Measurements from ENCODE around the gene PAK2.
A peak's percentile ranks its signal among the peaks of the same experiment; 100 is the strongest.
"Not testable (repeated sequence)": the region's sequence is repeated elsewhere in the genome, so short reads cannot be mapped to it uniquely, and the experiment has no call there.

PAK2 gene

DNA sequence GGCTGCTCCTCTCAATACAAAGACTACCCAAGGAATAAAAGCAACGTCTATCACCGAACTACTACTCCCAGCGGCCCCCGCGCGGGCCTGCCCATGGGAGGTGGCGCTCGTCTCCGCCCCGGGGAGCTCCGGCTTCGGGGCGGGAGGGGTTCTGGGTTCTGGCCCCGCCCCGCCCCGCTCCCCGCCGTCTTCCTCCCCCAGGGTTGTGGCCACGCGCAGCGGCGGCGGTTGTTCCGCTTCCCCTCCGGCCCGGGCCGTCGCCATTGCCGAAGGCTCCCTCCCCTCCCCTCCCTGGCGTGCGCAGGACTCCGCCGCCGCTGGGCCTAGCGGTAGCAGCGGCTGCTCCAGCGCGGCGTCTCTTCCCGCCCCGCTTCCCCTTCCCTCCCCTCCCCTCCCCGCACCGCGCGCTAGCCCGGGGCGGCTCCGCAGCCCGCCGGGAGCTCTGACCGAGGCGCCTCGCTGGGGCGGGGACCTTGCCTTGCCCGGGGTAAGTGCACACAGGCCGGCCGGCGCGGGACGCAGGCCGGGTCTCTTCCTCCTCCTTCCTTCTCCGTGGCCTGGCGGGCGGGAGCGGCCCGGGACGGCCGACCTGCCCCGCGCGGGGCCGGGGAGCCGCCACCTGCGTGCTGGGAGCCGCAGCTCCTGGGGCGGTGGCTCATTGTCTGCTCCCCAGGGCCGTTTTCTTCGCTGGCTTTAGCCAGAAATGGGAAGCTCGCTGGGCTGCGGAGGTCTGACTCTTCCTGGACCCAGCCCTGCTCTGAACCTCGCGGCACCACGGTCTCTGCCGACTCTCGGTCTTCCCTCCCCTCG is at the start of gene PAK2:
Gene PAK2 (plus strand): TSS at position 187 of the 810 bp plus-strand sequence. CDS start 42,790 bp downstream, outside the sequence.
- DNase-seq (ENCODE audit: low read depth in 3 of 3), result peak; percentile 83 to 91 (median 83)

DNA sequence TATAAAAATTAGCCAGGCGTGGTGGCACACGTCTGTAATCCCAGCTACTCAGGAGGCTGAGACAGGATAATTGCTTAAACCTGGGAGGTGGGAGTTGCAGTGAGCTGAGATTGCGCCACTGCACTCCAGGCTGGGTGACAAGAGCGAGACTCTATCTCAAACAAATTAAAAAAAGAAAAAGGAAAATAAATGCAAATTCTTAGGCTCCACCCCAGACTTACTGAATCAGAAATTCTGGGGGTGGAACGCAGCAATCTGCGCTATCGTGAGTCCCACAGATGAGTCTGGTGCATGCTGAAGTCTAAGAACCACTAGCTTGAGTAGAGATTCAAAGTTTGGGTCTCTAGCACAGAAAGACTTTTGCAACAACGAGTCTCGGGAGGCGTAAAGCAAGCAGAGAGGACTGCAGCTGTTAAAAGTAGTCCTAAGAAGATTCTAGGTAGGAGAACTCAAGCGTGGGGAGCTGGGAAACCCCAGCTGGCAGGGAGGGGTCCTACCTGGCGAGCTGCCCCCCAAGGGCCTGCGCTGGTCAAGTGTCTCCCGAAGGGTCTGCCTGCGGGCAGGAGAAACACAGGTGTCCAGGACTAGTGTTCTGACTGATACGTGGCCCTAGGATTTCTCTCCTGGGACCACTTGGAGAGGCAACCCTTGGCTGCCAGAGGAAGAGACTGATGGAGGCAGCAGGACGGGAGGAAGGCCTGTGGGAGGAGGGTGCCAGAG is 49.6 kb upstream of the PAK2 start:
- no peak for DNase-seq (ENCODE audit: low read depth in 3 of 3)

DNA sequence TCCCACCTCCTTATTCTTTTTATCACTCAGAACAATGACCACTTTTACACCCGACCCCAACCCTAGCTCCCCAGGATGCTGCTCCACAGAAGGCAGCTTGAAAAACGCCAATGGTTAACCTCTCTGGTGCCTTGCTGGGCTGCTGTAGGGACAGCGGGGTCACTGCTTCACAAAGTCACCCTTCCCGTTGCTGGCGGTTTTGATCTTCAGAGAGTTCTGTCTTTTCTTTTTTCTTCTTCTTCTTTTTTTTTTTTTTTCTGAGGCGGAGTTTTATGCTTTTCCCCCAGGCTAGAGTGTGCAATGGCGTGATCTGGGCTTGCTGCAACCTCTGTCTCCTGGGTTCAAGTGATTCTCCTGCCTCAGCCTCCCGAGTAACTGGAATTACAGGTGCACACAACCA is 48.3 kb upstream of the PAK2 start:
- DNase-seq (ENCODE audit: low read depth in 3 of 3), result no peak

DNA sequence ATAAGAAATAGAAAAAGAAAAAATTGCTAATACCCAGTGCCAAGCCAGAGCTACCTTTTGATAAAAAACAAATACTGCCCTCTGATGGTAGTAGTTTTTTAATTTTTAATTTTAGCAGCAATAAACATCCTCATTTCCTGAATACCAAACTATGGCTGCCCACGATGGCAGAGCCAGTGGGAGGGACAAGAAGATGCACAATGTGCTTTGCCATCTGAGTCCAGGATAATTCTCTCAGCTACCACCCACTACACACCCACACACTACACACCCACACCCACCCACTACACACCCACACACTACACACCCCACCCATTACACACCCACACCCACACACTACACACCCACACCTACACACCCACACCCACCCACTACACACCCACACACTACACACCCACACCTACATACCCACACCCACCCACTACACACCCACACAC is 45.4 kb upstream of the PAK2 start:
- DNase-seq (ENCODE audit: low read depth in 3 of 3), result peak in 1 of 3 experiments; percentile 9

DNA sequence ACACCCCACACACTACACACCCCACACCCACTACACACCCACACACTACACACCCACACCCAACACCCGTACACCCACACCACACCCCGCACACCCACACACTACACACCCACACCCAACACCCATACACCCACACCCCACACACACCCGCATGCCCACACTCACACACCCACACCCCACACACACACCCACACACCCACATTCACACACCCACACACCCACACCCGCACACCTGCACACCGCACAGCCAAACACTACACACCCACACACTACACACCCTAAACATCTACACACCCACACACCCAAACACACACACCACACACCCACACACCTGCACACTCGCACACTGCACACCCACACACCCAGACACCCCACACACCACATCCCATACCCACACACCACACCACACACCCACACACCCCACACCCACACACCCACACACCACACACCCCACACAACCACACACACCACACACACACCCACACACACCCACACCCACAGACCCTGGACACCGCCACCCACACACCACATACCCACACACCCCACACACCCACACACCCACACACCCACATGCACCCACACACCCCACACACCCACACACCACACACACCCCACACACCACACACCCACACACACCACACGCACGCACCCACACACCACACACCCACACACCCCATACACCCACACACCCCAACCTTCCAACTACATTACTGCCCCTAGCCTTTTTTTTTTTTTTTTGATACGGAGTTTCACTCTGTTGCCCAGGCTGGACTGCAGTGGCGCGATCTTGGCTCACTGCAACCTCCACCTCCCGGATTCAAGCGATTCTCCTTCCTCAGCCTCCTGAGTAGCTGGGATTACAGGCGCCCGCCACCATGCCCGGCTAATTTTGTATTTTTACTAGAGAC is 44.5 kb upstream of the PAK2 start:
- peak in 1 of 3 experiments; percentile 12 for DNase-seq (ENCODE audit: low read depth in 3 of 3)

DNA sequence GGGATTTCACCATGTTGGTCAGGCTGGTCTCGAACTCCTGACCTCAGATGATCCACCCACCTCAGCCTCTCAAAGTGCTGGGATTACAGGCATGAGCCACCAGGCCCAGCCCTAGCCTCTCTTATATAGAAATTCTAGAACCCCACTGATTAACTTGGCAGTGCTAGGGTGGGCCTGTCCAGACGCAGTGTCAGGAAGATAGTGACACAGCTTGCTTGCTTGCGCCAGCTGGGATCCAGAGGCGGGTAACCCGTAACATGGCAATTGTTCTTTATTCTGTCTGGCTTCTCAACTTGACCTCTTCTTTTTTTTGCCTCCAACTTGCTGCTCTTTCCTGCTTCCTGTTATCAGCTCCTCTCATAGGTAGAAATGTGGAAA is 43.8 kb upstream of the PAK2 start:
- no peak for DNase-seq (ENCODE audit: low read depth in 3 of 3)

DNA sequence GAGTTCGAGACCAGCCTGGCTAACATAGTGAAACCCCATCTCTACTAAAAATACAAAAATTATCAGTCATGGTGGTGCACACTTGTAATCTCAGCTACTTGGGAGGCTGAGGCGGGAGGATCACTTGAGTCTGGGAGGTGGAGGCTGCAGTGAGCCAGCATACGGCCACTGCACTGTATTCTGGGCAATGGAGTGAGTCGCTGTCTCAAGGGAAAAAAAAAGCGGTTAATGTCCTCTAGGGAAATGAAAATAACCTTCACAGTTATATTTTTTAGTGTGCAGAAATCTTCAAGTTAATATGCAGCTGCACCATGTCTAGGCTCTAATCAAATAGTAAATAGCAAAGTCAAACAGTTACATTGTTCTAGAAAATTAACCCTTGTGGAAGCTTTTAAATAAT is 42.4 kb upstream of the PAK2 start:
- no peak for DNase-seq (ENCODE audit: low read depth in 3 of 3)

DNA sequence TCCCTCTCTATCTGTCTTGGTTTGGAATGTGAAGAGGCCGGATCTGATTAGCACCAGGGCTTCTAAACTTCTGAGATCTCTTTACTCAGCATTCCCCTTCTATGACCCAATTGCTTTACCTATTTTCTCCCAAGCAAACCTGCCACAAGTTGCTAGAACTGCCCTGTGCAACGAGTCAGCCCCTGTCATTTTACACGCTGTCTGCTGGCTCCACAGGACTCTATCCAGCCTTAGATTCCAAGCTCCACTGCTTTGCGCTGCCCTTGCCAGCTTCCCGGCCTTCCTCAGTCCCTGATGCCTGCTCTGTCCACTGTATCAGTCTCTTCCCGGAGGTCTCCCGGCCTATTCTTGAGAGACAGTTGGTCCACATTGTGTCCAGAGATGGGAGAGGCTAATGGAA is 39.9 kb upstream of the PAK2 start:
- no peak for DNase-seq (ENCODE audit: low read depth in 3 of 3)

DNA sequence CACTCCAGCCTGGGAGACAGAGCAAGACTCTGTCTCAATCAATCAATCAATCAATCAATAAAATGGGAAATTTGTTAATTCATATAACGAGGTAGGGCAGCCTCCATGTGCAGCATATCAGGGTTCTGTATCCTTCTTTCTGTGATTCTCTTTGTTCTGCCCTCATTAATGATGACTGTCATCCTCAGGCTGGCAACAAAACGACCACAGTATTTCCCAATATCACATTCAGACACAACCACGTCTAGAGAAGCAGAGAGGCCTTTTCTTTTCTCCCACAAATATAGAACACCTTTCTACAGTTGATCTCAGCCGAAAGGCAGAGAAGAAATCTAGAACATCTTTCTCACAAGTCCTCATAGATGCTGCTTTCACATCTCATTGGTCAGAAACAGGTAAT is 38.9 kb upstream of the PAK2 start:
- DNase-seq (ENCODE audit: low read depth in 3 of 3), result no peak

DNA sequence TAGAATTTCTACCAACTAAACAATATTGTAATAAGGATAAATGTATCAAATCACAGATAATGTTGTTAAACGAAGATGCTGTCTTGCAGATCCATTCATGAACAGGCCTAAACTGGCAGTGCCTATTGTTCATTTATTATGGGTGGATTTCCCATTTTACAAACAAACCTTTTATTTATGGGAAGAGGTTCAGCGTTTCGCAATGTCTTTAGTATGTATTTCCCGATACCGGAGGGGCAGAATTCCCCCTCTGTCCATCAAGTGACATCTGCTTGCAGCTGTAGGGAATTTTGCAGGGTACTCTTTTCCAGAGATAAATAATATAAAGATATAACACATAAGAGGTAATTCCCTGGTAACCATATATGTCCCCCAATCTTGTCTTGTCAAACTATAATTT is 33.3 kb upstream of the PAK2 start:
- no peak for DNase-seq (ENCODE audit: low read depth in 3 of 3)

DNA sequence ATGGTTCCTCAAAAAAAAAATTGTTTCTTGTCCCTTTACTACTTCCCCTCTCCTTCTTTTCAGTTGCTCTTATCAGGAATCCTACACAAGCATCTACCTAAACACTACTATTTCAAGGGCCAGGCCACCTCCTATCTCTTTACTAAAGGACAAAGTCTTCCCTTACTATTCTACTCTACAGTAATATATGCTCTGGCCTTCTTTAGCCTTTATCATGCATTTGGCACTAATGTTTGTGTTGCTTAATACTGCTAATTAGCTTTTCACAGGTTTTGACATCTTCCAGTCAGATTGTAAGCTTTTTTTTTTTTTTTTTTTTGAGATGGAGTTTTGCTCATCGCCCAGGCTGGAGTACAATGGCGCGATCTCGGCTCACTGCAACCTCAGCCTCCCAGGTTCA is 32.9 kb upstream of the PAK2 start:
- no peak for DNase-seq (ENCODE audit: low read depth in 3 of 3)

DNA sequence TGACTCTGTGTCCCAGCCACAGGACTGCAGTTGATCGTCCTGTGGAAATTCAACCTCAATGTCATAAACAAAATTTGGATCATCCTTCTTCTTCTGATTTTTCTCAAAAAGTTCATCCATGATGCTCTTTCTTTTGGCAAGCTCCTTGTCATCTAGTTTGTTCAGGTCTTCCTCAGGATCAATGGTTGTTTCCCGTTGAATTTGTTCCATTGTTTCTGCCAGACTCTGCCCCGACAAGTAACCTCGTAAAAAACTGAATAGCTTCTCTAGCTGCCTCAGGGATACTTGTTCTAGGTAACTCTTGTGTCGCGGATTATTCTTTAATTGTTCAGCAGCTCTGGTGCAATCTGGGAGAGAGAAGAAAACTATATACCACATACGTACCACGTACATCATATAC is 32.1 kb upstream of the PAK2 start:
- DNase-seq (ENCODE audit: low read depth in 3 of 3), result no peak

DNA sequence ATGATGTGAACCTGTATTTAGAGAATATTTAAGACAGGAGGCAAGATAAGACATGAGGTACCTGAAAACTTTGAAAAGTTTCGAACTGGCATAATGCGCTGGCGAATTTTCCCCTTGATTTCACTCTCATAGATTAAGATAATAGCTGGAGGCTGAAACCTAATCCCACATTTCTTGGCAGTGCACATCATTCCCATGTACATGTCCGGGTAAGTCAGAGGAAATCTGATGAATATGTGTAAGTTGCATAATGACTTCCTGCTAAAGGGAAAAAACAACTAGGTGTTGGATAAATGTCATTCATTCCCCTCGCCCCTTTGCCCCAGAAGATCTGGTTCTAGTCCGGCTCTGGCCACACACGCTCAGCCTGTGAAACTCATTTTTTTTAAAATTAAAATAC is 31.2 kb upstream of the PAK2 start:
- no peak for DNase-seq (ENCODE audit: low read depth in 3 of 3)

DNA sequence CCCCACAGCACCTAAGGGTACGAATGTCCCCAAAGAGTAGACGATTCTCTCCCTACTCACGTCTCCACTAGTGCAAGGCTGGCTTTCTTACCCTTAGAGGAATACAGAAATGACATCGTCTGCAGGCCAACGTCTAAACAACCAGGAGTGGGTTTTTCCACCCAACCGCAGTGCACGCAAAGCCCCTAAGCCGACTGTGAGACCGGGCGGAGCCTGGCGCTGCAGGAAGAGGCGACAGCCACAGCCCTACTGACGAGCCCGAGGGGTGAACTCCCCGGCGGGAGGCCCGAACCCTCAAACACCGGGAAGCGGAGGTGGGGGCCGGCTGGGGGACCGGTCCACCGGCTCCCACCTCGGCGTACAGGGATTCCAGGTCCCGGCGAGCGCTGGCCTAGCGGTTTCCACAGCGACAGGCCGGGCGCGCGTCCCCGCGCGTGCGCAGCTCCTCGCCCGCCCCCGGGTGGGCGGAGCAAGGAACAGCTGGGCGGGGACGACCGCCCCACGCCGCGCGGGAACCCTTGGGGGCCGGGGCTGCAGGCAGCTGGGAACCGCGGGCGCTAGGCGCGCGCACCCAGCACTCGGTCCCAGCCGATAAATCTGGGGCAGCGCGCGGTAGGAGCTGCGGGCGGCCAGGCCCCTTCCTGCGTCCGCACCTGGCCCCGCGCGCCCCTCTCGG is 27.7 kb upstream of the PAK2 start, which contains the start of the genes CEP19 and PIGX:
Gene CEP19 (minus strand): TSS at position 413 of the 676 bp plus-strand sequence. CDS start 3,593 bp downstream, outside the sequence.
Gene PIGX (plus strand): TSS at position 540 of the 676 bp plus-strand sequence.
- DNase-seq (ENCODE audit: low read depth in 3 of 3), result peak; percentile 74 to 86 (median 81)

DNA sequence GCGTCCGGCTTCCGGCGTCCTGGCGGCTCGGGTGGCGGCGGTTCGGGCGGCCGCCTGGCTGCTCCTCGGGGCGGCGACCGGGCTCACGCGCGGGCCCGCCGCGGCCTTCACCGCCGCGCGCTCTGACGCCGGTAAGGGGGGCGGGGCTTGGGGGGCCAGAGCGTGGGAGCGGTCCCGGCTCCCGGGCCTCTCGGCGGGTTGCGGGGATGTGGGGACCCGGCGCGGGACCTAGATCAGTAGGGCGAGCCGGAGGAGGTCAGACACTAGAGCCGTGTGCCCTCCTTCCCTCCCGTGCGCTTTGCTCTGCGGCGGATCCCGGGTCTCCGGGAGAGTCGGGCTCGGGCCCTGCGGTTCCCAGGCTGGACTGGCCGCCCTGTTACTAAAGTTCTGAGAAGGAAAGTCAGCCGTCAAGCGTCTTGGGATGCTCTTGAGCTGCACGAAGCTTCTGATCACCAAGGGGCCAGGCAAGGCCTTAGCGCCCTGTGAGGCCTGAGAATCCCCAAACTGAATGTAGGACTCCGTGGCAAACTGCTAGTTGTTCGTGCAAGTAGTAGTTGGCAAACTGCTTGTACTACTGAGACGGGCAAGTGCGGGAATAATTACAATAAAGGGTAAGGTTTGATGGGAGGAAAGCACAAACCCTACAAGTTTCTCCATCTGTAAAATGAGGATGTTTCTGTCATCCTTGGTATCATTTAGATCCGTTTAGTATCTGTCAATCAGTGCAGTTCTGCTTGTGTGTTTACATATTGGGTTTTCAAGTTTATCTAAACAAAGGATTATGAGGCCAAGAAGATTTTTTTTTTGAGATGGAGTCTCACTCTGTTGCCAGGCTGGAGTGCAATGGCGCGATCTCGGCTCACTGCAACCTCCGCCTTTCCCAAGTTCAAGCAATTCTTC is 26.9 kb upstream of the PAK2 start:
- DNase-seq (ENCODE audit: low read depth in 3 of 3), result peak; percentile 37 to 65 (median 46)

DNA sequence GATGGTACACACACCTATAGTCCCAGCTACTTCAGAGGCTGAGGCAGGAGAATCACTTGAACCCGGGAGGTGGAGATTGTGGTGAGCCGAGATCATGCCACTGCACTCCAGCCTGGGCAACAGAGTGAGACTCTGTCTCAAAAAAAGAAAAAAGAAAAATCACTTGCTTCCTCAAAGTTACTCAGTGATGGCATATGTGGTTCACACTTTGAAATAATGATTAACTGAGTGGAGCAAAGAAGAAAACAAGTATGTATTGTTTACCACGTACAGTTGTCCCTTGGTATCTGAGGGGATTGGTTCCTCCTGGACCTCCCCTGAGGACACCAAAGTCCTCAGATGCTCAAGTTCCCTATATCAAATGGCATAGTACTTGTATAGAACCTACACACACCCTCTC is 22.5 kb upstream of the PAK2 start:
- not testable (repeated sequence) for DNase-seq (ENCODE audit: low read depth in 3 of 3)

DNA sequence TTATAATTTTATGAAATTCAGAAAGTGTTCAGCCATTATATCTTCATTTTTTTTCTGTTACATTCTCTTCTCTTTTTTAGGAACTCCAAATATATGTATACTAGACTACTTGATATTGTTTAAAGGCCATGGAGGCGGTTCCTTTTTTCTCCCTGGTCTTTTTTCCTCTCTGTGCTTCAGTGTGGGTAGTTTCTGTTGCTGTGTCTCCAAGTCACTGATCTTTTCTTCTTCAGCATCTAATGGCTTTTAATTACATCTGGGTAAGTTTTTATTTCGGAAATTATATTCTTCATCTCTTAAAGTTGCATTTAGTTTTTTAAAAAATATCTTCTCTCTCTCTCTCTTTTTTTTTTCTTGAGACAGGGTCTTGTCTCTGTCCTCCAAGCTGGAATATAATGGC is 18.6 kb upstream of the PAK2 start:
- DNase-seq (ENCODE audit: low read depth in 3 of 3), result no peak

DNA sequence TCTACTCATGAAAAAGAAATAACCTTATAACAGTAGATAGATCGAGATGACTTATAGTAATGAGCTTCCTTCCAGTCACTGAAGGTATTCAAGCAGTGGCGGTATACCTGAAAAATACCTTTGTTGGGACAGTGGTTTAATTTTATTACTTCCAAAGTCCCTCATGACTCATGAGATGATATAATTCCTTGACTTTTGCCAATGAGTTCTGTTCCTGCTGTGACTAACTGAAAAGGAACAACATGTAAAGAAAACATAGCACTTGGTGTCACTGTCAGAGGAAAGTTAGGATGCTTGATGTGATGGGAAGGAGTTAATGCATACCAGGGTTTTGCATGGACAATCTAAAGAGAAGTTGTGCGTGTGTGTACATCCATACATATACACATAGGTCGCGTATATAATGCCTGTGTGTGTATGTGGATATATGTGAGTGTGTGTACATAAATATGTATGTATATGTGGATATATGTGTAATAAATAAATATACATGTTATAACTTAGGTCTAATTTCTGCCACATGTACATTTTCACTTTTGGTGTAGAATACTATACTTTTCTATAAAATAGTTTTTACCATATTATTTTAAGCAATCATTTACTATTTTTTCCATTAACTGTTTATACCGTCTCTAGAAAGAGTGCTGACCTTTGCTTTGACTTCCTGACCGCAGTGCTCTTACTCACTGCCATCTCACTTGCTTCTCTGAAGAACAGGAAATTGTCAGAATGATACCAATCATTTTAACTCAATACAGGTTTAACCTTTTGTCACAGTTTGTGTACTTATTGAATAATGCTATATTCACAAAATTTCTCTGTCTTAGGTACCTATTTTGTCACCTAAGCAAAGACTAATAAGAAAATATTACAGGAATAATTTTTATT is 12.6 kb upstream of the PAK2 start:
- DNase-seq (ENCODE audit: low read depth in 3 of 3), result peak in 1 of 3 experiments; percentile 11

DNA sequence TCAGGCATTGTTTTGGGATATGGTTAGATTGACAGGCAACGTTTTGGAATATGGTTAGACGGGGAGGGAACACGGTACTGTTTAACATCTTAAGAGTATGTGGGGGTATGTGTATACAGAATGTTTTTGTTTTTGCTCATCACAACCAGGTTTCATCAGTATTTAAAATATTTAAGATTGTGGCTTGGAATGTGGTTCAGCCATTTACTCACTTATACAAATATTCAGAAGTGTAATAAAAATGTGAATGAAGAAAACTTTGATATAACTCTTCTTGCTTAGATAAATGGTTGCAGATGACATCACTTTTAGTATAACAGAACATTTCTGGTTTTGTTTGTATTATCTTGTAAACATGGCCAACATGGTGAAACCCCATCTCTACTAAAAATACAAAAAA is 3.9 kb upstream of the PAK2 start:
- DNase-seq (ENCODE audit: low read depth in 3 of 3), result no peak
